ENCODE measurements around the gene SLC28A1. TPM values are rescaled to one million over a fixed set of nuclear protein-coding genes. Genes with fewer than 3 reads are reported as not detected.

SLC28A1 gene
- total RNA-seq, 1 donor from 2014 or later = 0.50 TPM

DNA sequence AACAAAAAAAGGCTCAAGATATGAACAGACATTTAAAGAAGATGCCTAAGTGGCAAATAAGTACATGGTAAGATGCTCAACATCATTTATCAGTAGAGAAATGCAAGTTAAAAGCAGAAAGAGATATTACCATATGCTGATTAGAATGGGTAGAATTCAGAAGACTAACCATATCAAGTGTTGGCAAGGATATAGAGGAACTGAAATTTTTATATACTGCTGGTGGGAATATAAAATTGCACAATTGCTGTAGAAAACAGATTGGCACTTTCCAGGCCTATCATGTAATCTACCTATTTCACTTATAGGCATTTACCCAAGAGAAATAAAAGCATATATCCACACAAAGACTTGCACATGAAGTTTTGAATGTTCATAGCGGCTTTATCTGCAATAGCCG is 17.1 kb downstream of the SLC28A1 start:
- ATAC-seq (no peak), DNase-seq (no peak)
- intact Hi-C loops (cut with micrococcal nuclease) = no loop called here

DNA sequence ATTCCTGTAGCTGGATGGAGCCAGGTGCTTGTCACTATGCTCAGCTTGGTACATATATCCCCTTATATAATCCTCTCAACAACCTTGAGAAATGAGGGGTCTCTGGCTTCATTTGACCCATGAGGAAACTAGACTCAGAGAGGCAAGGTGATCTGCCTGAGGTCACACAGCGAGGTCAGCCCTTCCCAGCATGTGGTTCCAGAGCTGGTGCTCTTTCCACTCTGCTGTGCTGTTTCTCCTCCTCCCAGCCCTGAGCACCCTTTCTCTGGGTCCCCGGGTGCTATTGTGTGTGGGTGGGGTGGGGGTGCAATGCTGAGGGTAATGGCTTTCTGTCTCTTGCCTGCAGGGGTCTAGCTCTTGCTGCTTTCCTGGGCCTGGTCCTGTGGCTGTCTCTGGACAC is 19.3 kb downstream of the SLC28A1 start:
- no peak for ATAC-seq

DNA sequence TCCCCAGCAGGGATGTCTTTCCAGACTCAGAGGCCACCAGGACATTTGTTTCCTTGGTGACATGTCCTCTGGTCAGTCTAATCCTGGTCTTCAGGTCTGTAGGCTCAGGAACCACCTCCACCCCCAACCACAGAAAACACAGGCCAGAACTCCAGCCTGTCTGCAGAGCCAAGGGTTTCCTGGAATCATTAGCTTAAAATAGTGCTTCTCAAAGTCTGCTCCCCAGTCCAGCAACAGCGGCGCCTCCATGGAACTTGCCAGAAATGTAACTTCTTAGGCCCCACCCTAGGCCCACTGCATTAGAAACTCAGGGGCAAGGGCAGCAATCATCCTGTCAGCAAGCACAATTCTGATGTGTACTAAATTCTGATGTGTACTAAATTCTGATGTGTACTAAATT is 20.0 kb downstream of the SLC28A1 start:
- DNase-seq = no peak
- ATAC-seq = peak; percentile 88
- intact Hi-C loops (cut with micrococcal nuclease) = no loop called here

More for the DNA sequence above, 19.3 kb downstream of the SLC28A1 start:
- DNase-seq = no peak
- intact Hi-C loops (cut with micrococcal nuclease) = no loop called here

DNA sequence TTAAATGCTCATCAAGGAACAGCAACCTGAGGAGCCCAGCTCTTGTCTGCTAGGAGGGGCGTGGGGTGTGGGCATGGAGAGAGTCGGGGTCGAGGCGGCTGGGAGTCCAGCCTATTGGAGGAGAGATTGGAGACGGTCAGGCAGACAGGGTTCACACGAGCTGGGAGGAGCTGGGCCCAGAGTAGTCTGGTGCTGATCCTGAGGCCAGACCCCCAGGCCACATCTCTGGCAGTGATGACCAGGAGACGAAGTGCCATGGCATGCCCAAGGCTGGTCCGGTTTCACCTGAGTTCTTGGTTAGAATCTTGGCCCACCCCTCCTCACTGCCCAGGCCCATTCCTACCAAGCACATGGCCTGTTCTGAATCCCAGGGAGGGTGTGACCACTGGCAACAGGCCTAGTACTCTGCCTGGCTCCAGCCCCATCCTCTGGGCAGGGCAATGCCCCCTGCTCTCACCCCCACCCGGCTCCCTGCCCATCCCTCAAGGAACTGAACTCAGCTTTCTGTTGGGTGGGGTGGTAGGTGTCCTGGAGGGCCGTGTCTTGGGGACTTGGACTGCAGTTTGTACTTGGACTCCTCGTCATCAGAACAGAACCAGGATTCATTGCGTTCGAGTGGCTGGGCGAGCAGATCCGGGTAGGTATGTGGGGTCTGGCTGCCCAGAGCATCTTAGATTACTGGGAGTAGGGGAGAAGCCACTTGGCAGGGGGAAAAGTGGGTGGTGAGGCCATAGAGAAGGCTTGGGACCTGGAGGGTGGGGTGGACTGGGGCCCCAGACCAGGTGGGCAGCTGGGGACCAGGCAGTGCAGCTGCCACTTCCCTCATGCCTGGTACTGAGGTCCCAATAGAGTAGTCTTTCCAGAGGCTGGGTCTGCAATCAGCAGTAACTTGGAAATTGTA is 20.8 kb downstream of the SLC28A1 start:
- ATAC-seq = peak; percentile 59
- DNase-seq = no peak
- intact Hi-C loops (cut with micrococcal nuclease) = no loop called here

DNA sequence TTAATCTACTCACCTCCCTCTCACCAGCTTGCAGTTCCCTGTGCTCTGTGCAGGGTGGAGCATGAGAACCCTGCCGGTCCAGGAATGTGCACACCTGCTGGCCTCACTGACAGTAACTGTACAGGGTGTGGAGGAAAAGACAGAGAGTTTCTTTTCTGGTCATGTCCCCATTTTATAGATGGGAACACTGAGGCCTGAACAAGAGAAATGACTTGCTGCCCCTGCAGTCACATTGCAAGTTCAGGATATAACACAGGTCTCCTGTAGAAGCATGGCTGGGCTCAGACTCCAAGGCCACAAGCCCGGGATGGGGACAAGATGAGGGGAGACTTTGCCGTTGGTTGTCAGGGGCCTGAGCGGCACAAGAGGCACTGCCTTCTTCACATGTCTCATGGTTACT is 23.3 kb downstream of the SLC28A1 start:
- ATAC-seq (no peak), DNase-seq (no peak)

DNA sequence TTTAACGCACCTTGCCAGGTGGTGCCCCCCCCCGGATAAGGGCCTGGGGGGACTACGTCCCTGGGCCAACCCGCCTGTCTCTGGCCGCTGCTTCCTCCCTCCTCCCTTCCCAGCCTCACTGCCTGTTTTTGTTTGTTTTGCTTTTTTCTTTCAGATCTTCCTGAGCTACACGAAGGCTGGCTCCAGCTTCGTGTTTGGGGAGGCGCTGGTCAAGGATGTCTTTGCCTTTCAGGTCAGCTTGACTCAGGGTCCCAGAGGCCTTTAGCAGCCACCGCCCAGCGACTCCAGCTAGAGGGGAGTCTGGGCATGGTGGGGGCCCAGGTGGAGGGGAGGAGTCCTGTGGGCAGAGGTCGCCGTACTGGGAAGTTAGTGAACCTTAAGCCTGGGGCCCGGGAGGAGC is 24.1 kb downstream of the SLC28A1 start:
- no peak for DNase-seq
- ATAC-seq = no peak
- intact Hi-C loops (cut with micrococcal nuclease) = no loop called here

More for the DNA sequence above, 23.3 kb downstream of the SLC28A1 start:
- intact Hi-C loops (cut with micrococcal nuclease) = no loop called here

DNA sequence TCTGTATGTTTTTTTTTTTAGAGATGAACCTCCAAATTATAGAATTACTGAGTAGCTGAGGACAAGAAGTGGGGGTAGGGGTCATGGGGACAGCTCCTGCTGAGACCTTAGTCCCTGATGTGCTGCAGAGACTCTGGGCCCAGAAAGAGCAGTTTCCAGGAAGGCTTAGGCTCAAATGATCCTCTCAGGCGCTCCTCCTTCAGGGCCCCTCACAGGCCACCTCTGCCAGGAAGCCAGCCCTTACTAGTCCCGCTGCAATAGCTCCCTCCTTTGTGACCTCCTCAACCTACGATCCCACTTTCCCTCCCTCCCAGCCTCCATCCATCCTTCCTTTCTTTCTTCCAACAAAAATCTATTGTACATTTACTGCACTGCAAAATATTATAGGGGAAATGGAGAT is 24.6 kb downstream of the SLC28A1 start:
- DNase-seq = no peak
- intact Hi-C loops (cut with micrococcal nuclease) = no loop called here
- ATAC-seq = no peak

DNA sequence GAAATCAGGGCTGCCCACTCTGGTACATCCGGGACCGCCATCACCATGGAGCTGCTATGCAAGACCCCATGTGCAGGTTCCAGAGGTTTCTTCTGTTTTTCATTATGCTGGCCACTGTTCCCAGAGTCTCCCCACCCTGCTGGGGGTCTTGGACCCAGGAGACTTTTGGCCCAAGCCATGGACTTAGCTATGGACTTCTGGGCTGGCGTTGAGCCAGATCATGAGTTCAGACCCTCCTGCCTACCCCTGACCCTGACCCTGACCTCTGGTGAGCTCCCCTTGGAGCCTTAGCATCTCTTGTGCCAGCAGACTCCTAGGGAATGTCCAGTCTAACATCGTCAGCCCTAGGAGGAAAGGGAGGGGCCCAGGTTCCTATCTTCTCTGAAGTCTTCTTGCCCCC is 25.3 kb downstream of the SLC28A1 start:
- ATAC-seq = no peak
- DNase-seq = no peak
- intact Hi-C loops (cut with micrococcal nuclease) = no loop called here

DNA sequence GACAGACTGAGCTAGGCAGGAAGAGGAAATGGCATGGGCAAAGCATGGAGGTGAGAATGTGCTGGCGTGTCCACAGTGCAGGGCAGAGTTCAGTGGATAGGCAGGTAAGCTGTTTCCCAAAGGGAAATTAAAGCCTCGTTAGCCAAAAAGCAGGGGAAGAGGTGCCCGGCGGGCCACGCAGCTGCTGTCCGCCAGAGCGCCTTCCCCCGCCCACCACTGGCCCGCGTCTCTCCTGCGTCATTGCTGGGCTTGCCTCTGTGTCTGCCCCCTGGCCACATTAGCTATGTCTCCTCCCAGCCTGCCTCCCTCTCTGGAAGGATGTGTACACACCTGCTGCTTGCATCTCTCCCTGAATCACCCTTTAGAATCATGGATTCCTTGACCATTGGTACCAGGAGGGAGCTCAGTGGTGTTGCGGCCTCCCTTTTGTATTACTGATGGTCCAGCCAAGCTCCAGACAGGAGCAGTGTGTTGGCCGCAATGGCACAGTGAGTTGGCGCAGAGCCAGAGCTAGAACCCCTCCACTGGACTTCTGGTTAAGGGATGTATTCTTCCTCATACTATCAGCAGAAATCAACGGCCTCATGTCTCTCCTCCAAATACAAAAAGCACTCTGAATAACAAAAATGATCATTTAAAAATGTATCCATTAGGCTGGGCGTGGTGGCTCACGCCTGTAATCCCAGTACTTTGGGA is 26.6 kb downstream of the SLC28A1 start:
- ATAC-seq = no peak
- intact Hi-C loops (cut with micrococcal nuclease) = no loop called here
- DNase-seq = no peak

DNA sequence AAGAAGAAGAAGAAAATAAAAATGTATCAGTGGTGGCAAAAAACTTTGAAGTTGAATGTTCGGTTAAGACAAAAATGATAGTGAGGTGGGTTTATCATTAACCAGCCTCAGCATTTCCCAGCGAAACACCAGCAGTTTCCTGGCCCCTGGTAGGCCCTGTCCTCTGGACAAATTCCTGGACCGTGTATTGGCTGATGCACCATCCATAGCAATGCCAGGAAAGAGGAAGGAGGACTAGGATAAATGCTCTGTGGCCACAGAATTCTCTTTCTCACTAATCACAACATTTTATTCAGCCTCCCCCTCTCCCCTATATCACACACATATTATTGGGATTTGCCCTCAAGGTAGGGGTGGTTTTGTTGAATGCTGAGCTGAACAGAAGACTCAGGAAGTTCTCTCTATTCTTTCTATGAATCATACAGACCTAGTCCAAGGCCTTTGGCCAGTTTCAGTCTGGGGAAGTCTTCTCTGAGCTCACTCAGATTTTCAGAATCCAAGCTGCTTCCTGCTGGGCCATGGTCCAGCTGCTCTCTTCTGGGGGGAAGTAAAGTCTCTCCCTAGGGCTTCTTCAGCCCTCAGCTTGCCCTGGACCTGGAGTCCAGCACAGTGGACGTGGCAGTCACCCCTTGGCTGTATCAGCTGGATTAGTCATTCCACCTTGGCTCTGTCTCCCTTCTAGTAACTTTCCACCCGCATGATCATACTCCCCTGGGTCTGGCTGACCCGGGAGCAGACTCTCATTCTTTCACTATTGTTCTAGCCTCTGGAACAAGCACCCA is 27.6 kb downstream of the SLC28A1 start:
- intact Hi-C loops (cut with micrococcal nuclease) = no loop called here
- ATAC-seq = peak; percentile 81
- DNase-seq = peak; percentile 92

DNA sequence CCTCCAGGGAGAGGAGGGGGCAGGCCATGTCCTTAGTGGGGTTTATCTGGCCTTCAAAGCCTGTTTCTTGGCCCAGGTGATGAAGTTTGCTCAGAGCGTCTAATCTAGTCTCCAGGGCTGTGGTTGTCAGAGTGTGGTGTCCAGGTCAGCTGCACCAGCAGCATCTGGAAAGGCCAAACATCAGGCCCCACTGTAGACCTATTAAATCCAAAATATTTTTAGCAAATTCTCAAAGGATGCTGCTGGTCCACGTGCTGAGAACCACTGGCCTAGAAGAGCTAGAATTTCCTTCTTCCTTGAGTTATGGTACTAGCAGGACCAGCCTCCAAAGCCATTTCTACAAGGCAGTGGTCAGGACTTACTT is 28.9 kb downstream of the SLC28A1 start:
- ATAC-seq = peak; percentile 10
- intact Hi-C loops (cut with micrococcal nuclease) = no loop called here
- DNase-seq = no peak

DNA sequence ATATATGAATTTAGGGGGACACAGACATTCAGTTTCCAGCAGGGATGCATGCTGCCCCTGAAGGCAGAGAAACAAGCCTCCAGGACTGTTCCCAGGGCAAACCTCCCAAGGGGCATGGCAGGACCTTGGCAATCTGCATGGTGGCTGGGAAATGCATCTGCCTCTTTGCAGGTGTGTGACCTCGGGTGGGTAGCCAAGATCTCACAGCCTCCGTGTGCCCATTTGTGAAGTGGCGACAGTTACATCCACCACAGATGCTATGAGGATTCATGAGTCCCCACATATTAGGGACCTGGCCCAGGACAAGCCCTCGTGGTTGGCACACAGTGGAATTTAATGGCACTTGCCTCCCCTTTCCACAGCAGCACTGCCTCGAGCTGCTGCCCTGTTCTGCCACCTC is 29.9 kb downstream of the SLC28A1 start:
- intact Hi-C loops (cut with micrococcal nuclease) = no loop called here
- DNase-seq = no peak
- no peak for ATAC-seq

DNA sequence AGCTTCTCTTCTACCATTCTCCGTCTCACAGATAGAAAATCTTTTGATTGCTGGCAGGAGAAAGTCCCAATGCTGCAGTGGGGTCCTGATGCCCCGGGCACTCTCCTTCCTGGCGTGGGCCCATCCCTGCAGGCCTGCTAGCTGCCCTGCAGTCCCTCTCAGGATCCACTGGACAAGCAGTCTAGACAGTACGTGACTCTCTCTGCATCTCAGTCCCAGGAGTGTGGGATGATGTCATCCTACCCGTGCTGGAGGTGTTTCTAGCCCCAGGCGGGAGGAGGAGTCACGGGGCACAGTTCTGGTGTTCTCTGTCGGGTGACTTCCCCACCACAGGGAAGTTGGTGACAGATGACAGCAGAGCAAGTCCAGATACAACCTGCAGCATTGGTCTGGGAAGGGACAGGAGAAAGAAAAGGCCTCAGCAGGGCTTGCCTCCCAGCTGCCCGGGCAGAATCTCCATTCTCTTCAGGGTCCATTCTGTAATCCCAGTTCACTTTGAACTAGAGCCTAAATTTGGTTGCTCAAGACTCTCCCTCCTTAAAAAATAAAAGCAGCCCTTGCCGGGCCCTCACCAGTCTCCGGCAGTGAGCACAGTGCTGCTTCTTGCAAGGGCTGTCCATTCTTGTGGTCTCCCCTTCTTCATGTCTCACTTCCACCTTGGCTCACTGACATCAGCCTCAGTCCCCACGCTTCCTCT is 30.6 kb downstream of the SLC28A1 start:
- intact Hi-C loops (cut with micrococcal nuclease) = no loop called here
- ATAC-seq (peak; percentile 86), DNase-seq (peak; percentile 86)

DNA sequence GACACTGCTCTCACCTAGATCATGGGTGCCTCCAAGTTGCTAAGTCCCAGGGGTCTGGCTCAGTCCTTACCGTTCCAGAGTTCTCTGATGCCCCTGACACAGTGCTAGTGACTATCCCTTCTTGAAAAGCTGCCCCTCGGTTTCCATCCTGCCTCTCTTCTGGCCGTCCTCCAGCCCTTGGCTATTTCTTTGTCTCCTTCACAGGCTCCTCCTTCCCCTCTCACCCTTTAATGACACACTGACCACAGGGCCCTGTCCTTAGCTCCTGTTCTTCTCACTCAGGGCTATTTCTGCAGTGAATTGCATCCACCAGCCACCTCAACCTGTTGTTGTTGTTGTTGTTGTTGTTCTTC is 31.1 kb downstream of the SLC28A1 start:
- ATAC-seq (no peak), DNase-seq (no peak)
- intact Hi-C loops (cut with micrococcal nuclease) = no loop called here

DNA sequence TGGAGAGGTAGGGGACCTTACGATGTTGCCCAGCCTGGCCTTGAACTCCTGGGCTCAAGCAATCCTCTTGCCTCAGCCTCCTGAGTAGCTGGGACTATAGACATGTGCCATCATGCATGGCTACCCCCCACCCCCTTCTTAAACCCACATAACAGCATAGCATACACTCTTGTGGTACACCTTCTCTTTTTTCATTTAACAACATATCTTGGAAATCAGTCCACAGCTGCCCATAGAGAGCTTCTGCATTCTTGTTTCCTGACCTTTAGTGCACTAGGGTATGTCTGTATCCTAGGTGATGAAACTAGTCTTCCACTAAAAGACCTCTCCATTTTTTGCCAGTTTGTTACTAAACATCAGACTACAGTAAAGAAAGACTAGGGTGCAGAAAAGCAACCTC is 33.0 kb downstream of the SLC28A1 start:
- DNase-seq = no peak
- ATAC-seq = no peak
- intact Hi-C loops (cut with micrococcal nuclease) = no loop called here

DNA sequence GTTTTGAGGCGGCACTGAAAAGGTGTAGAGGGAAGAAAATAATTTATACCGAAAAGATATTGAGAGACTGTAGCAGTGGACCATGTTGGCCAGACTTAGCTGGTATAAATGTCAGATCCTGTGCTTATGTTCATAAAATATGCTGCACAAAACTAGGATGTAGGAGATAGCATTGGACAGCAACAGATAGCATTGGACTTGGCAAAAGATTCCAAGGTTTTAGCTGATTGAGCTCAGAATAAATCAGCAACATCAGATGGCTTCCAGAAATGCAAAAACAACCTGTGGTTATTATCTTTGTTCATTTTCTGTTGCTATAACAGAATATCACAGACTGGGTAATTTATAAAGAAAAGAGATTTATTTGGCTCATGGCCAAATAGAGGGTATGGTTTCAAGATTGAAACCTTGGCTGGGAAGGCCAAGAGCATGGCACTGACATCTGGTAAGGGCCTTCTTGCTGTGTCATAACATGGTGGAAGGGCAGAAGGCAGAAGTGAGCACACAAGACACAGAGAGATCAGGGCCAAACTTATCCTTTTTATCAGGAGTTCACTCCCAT is 34.7 kb downstream of the SLC28A1 start:
- ATAC-seq = no peak
- intact Hi-C loops (cut with micrococcal nuclease) = no loop called here
- DNase-seq = no peak

DNA sequence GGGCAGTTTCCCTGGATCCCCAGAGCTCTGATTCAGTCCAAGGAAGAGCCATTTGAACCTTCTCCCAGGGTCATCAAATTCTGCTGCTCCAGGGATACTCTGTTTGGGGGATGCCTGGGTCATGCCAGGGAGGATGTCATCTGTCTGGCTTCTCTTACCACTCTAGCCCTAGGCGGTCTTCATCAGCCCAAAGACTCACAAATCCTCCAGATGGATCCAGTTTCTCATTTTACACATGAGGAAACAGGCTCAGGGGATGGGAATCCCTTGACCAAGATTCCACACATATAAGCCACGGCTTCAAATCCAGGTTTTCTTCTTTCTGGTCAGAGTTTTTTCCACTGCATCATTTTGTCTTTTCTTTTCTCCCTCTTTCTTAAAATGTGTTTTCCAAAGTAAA is 36.7 kb downstream of the SLC28A1 start:
- ATAC-seq (no peak), DNase-seq (no peak)
- intact Hi-C loops (cut with micrococcal nuclease) = loop anchor here (10.0 kb wide), 1 partner anchor 56 kb away; no protein-coding TSS in a partner anchor

DNA sequence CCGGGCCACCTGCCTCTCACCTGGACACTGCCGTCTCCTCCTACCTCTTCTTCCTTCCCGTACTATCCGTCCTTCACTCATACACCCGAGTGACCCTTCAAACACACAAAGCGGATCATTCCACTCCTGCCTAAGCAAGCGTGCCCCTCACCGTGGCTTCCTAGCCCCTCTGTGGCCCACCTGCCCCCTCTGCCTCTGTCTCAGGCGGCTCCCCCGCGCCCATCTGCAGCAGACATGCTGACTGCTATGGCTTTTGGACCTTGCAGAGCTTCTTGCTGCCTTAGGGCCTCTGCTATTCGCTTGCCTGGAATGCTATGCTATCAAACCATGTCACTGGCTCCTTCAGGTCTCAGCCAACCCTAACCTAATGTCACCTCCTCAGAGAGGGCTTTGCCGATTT is 38.1 kb downstream of the SLC28A1 start:
- intact Hi-C loops (cut with micrococcal nuclease) = loop anchor here (10.0 kb wide), 1 partner anchor 58 kb away; no protein-coding TSS in a partner anchor
- ATAC-seq = no peak
- no peak for DNase-seq
